K562 (cell line): ENCODE data around the gene RPAIN. TPM values are rescaled to one million over a fixed set of nuclear protein-coding genes. Genes with fewer than 3 reads are reported as not detected.

ENCODE experiments used
- ATF7 ChIP-seq: fragments of 450-650 bp; IDR thresholded peaks from 2 replicates; pipeline ENCODE4 v1.7.1; 2014; ENCODE audit warnings: mild to moderate bottlenecking, moderate library complexity
- CREB1 ChIP-seq, 2 experiments: sonication (generic) in 1 of 2; formaldehyde crosslinking in 1 of 2; IDR thresholded peaks; 2 replicates each; pipeline versions ENCODE4 v1.6.1 to v1.8.0; 2012 to 2022; ENCODE audit warnings: inconsistent platforms in 1 of 2, mild to moderate bottlenecking in 1 of 2, missing genetic modification reagents in 1 of 2, moderate library complexity in 1 of 2
- ETV5 ChIP-seq: sonication (generic); formaldehyde crosslinking; IDR thresholded peaks from 2 replicates; pipeline ENCODE4 v1.4.0; 2020; ENCODE audit warnings: low read depth, mild to moderate bottlenecking, missing genetic modification reagents
- GABPB1 ChIP-seq: sonication (generic); formaldehyde crosslinking; IDR thresholded peaks from 2 replicates; pipeline ENCODE4 v1.8.0; 2022; ENCODE audit warnings: mild to moderate bottlenecking, missing genetic modification reagents
- HDAC1 ChIP-seq, 2 experiments: fragments of 450-650 bp; IDR thresholded peaks; 2 replicates each; pipeline ENCODE4 v1.6.1; 2016 to 2017; ENCODE audit warnings: inconsistent platforms in 1 of 2, mild to moderate bottlenecking in 1 of 2, moderate library complexity in 1 of 2
- MTA3 ChIP-seq: fragments of 450-650 bp; formaldehyde crosslinking; IDR thresholded peaks from 2 replicates; pipeline ENCODE4 v1.6.1; 2017; ENCODE audit warnings: mild to moderate bottlenecking, borderline replicate concordance
- PTTG1 ChIP-seq: fragments of 450-650 bp; IDR thresholded peaks from 2 replicates; pipeline ENCODE4 v1.6.1; 2016; ENCODE audit warnings: low read depth, mild to moderate bottlenecking, missing genetic modification characterization, missing compliant biosample characterization
- RBM34 ChIP-seq: fragments of 200-400 bp; formaldehyde crosslinking; IDR thresholded peaks from 2 replicates; pipeline ENCODE4 v1.6.1; 2018; ENCODE audit warnings: low read length, borderline replicate concordance; ENCODE audit not compliant: insufficient read depth
- RCOR1 ChIP-seq, 2 experiments: IDR thresholded peaks; 2 replicates each; pipeline ENCODE4 v1.6.1; 2012; ENCODE audit warnings: low read depth in 2 of 2, low read length in 2 of 2, borderline replicate concordance in 1 of 2, improper control_type of control experiment in 1 of 2
- SAFB ChIP-seq: fragments of 200-400 bp; formaldehyde crosslinking; IDR thresholded peaks from 2 replicates; pipeline ENCODE4 v1.6.1; 2017; ENCODE audit warnings: low read depth, low read length, borderline replicate concordance
- TBL1XR1 ChIP-seq, 2 experiments: IDR thresholded peaks; 2 replicates each; pipeline ENCODE4 v1.6.1; 2012; ENCODE audit warnings: improper control_type of control experiment in 2 of 2, low read length in 2 of 2, mild to moderate bottlenecking in 1 of 2
- polyA plus RNA-seq, 8 experiments: library from polyadenylated mRNA; depleted of rRNA in 4 of 8; stranded (reverse) in 5 of 8; unstranded in 3 of 8; fragments of >200 nt; fragmentation: Nextera tagmentation in 2 of 8; fragmentation: Illumina TruSeq in 1 of 8; extraction: Ambion mirVana in 2 of 8; extraction: Trizol in 1 of 8; gene quantifications; 2 replicates each; pipeline versions ENCODE4 v1.2.1 to v1.2.3, GENCODE V29; 2011 to 2014; ENCODE audit warnings: inconsistent platforms in 1 of 8, missing spikeins in 1 of 8
- total RNA-seq, 7 experiments: library from RNA; depleted of rRNA in 6 of 7; stranded (reverse); fragments of >200 nt in 6 of 7; fragmentation: Illumina TruSeq in 2 of 7; extraction: Trizol in 2 of 7; gene quantifications; 2 replicates each; pipeline versions ENCODE4 v1.2.1 to v1.2.3, GENCODE V29; 2011 to 2021; ENCODE audit warnings: low replicate concordance in 1 of 7
- TF ChIP-seq, protein P1 (sequence below), 2 experiments: fragments of 450-650 bp in 1 of 2; sonication (generic) in 1 of 2; formaldehyde crosslinking in 1 of 2; IDR thresholded peaks; 2 replicates each; pipeline versions ENCODE4 v1.7.1 to v1.9.0; 2016 to 2022; ENCODE audit warnings: inconsistent platforms in 1 of 2, mild to moderate bottlenecking in 1 of 2, missing genetic modification reagents in 1 of 2
- TF ChIP-seq, protein P2 (sequence below): fragments of 200-400 bp; formaldehyde crosslinking; IDR thresholded peaks from 2 replicates; pipeline ENCODE4 v1.6.1; 2017; ENCODE audit warnings: mild to moderate bottlenecking, low read depth, low read length, moderate library complexity
- TF ChIP-seq, protein P3 (sequence below), 2 experiments: fragments of 450-650 bp in 1 of 2; sonication (generic) in 1 of 2; formaldehyde crosslinking; conservative IDR thresholded peaks; 2 replicates each; pipeline versions ENCODE4 v1.4.0 to v1.8.1; 2020 to 2022; ENCODE audit warnings: mild to moderate bottlenecking in 1 of 2, missing genetic modification reagents in 1 of 2

Gene RPAIN
- total and polyA plus RNA-seq, 9 of the 15 experiments (the other 6 are each of a cell fraction or from before 2014, with no cell fraction given): 27.3 to 63.7 (median 38.5) TPM

DNA sequence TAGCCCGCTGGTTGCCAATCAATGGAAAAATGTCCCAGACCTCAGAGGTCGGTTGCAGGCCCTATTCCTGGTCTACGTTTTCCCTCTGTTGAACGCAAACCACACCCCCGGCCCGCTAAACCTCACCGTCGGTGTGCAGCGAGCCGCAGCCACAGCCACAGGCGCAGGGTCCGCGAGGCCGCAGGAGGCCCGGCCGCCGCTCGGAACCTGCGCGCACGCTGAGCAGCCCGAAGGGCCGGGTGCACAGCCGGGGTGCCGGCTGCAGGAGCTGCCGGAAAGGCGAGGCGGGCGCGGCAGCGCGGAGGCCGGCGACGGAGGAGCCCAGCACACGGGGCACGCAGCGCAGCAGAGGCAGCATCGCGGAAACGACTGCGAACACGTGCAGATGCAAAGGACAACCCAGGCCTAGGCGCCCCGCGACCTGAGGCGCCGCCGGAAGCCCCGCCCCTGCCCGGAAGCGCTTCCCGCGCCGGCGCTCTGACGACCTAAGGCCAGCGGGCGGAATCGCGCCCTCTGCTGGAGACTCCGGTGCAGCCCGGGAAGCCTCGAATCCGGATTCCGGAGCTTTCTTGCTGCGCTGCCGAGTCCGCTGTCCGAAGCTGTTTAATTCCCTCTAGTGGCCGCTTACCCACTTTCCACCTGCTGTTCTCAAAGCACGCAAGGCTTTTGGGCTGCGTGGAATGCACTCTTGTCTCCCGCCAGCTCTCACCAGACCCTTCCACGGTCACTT lies 18.9 kb downstream of the RPAIN start, which contains the start of gene C1QBP (continued):
- TF ChIP-seq PTTG1 (tag): no peak
- no peak for TF ChIP-seq SAFB
- peak; percentile 85 for TF ChIP-seq ETV5 (CRISPR knock-in tag)
- TF ChIP-seq, protein P1, sequence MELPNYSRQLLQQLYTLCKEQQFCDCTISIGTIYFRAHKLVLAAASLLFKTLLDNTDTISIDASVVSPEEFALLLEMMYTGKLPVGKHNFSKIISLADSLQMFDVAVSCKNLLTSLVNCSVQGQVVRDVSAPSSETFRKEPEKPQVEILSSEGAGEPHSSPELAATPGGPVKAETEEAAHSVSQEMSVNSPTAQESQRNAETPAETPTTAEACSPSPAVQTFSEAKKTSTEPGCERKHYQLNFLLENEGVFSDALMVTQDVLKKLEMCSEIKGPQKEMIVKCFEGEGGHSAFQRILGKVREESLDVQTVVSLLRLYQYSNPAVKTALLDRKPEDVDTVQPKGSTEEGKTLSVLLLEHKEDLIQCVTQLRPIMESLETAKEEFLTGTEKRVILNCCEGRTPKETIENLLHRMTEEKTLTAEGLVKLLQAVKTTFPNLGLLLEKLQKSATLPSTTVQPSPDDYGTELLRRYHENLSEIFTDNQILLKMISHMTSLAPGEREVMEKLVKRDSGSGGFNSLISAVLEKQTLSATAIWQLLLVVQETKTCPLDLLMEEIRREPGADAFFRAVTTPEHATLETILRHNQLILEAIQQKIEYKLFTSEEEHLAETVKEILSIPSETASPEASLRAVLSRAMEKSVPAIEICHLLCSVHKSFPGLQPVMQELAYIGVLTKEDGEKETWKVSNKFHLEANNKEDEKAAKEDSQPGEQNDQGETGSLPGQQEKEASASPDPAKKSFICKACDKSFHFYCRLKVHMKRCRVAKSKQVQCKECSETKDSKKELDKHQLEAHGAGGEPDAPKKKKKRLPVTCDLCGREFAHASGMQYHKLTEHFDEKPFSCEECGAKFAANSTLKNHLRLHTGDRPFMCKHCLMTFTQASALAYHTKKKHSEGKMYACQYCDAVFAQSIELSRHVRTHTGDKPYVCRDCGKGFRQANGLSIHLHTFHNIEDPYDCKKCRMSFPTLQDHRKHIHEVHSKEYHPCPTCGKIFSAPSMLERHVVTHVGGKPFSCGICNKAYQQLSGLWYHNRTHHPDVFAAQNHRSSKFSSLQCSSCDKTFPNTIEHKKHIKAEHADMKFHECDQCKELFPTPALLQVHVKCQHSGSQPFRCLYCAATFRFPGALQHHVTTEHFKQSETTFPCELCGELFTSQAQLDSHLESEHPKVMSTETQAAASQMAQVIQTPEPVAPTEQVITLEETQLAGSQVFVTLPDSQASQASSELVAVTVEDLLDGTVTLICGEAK (IDR thresholded peaks at IDR 0.05): peak; percentile 89
- TF ChIP-seq, protein P1 (CRISPR knock-in tag; IDR thresholded peaks at IDR 0.05): no peak
- peak; percentile 86 for TF ChIP-seq GABPB1 (CRISPR knock-in tag)
- peak in 1 of 2 experiments; percentile 85; a peak in 2 of 4 replicates for TF ChIP-seq HDAC1 (IDR thresholded peaks at IDR 0.05)
- peak; percentile 60; the same call in 1 of the 2 replicates for TF ChIP-seq MTA3
- 0 out of 2 replicates have a peak, but pooled peaks have one; percentile 31 for TF ChIP-seq CREB1 (IDR thresholded peaks at IDR 0.05)
- peak; percentile 41; the same call in 1 of the 2 replicates for TF ChIP-seq CREB1 (CRISPR knock-in tag; IDR thresholded peaks at IDR 0.05)
- TF ChIP-seq, protein P2, sequence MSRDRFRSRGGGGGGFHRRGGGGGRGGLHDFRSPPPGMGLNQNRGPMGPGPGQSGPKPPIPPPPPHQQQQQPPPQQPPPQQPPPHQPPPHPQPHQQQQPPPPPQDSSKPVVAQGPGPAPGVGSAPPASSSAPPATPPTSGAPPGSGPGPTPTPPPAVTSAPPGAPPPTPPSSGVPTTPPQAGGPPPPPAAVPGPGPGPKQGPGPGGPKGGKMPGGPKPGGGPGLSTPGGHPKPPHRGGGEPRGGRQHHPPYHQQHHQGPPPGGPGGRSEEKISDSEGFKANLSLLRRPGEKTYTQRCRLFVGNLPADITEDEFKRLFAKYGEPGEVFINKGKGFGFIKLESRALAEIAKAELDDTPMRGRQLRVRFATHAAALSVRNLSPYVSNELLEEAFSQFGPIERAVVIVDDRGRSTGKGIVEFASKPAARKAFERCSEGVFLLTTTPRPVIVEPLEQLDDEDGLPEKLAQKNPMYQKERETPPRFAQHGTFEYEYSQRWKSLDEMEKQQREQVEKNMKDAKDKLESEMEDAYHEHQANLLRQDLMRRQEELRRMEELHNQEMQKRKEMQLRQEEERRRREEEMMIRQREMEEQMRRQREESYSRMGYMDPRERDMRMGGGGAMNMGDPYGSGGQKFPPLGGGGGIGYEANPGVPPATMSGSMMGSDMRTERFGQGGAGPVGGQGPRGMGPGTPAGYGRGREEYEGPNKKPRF: no peak
- TF ChIP-seq RBM34: no peak
- TF ChIP-seq RCOR1 (IDR thresholded peaks at IDR 0.05; ENCODE audit: borderline replicate concordance in 1 of 2, low read depth in 2 of 2, low read length in 2 of 2): no peak
- TF ChIP-seq TBL1XR1 (IDR thresholded peaks at IDR 0.05; ENCODE audit: low read length in 2 of 2): peak in 1 of 2 experiments; percentile 45; a peak in 1 of 4 replicates
- TF ChIP-seq ATF7: peak; percentile 59
- TF ChIP-seq, protein P3, sequence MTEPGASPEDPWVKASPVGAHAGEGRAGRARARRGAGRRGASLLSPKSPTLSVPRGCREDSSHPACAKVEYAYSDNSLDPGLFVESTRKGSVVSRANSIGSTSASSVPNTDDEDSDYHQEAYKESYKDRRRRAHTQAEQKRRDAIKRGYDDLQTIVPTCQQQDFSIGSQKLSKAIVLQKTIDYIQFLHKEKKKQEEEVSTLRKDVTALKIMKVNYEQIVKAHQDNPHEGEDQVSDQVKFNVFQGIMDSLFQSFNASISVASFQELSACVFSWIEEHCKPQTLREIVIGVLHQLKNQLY (CRISPR knock-in tag; conservative IDR thresholded peaks at IDR 0.05): no peak
